OCI-M2 (cell line): ENCODE measurements around the gene SORCS1.

Experiments used
- DNase-seq: peaks from one replicate; lab custom pipeline; 2025; ENCODE audit not compliant: unreplicated experiment; lab: John Stamatoyannopoulos, UW

SORCS1 gene

DNA sequence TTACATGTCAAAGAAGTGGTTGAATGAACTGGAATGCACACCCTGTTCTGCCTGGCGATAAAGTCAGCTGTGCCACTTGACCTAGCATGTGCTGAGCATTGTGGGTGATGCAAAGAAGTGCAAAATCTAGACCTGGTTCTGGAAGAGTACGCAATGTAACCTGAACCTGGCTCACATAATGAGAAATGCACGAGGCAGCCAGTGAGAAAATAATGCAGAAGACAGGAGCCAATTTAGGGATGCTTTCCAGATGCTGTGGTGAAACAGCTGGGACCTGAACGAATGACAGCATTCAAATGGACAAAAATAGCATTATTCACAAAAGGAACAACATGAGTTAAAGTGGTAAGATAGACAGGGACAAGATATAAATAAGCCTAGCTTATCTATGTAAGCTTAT is 402.6 kb downstream of the SORCS1 start:
- DNase-seq = no peak

DNA sequence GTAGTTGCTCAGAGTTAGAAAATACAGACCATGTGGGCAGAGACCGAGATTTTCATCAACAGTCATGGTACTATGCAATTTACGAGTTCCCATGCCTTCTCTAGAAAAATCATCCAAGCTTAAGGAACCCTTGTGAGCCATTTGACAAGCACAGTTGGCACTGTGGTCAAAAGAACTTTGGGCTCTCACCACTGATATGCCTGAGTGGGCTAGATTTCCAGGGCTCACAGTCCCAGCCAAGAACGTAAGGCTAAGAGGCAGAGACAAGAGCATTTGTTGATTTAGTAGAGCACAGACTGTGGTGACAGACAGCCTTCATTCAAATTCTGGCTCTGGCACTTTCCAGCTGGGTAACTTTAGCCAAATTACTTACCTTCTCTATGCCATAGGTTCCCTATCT is 407.0 kb downstream of the SORCS1 start:
- DNase-seq = no peak

DNA sequence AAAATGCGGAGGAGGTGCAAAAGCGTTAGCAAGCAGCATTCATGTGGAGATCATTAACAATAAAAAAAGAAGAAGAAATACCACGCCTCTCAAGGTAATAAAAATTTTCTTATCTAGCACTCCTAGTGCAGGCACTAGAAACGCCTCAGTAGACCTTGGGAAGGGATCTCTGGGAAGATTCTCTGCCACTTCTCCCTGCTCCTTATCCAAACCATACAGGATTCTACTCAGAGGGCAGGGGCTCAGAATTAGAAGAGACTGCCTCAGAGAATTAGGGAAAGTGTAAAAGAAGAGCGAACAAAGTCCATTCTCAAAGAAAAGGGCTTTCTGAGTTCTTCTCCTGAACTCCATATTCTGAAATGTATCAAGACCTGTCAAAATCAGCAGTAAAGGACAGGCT is 413.4 kb downstream of the SORCS1 start:
- DNase-seq = no peak

GRCh38 chr10:106746868-106747267 is 417.6 kb downstream of the SORCS1 start:
- no peak for DNase-seq

- no peak for DNase-seq
These were observed 423.4 kb downstream of the SORCS1 start for GRCh38 chr10:106741006-106741530.

DNA sequence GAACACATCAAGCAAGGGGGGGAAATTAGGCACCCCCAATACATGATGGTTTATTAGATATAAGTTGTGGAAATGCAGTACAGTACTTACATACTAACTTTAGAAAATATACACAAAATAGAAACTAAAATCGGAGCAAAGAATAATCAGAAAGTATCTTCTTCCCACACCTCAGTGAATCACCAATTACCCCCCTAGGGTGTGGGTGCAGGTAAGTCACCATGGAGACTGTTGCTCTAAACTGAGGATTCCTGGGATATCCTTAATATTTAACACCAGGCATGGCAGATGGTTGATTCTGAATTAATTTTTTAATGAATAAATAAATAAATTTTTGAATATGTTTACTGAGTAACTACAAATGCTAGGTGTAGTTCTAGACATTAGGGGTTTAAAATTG is 424.4 kb downstream of the SORCS1 start:
- DNase-seq = no peak

- no peak for DNase-seq
These were observed 430.3 kb downstream of the SORCS1 start for GRCh38 chr10:106734220-106734619.

- DNase-seq = no peak
These were observed 436.3 kb downstream of the SORCS1 start for GRCh38 chr10:106728232-106728631.

- DNase-seq = no peak
These were observed 437.3 kb downstream of the SORCS1 start for GRCh38 chr10:106727170-106727569.

- DNase-seq = no peak
These were observed 442.0 kb downstream of the SORCS1 start for GRCh38 chr10:106722524-106722923.

- no peak for DNase-seq
These were observed 443.8 kb downstream of the SORCS1 start for GRCh38 chr10:106720683-106721082.

DNA sequence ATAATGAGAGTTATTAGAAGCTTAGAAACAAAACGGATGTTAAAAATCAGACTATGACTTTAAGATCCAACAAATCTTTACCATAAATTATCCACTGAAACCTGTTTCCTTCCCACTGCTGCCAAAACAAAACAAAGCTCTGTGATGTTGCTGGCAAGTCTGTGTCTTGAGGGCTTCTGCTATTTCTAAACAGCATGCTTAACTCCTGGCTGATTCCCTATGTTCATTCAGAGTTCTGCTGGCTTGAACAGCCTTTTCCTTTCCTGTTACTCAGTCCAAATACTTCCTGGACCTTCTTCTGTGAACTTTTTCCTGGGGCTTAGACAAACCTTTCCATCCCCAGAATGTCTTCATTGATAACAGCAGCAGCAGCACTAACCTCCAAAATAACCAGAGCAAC is 448.1 kb downstream of the SORCS1 start:
- no peak for DNase-seq

- no peak for DNase-seq
These were observed 449.6 kb downstream of the SORCS1 start for GRCh38 chr10:106714734-106715555.

DNA sequence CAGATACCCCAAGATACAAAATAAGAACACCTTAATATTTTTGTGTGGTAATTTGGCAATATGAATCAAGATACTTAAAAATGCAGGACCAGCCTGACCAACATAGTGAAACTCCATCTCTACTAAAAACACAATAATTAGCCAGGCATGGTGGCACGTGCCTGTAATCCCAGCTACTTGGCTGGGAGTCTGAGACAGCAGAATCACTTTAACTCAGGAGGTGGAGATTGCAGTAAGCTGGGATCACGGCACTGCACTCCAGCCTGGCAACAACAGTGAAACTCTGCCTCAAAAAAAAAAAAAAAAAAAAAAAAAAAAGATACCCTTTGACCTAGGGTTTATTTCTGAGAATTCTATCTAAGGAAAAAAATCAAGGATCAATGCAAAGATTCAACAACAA is 450.7 kb downstream of the SORCS1 start:
- no peak for DNase-seq

DNA sequence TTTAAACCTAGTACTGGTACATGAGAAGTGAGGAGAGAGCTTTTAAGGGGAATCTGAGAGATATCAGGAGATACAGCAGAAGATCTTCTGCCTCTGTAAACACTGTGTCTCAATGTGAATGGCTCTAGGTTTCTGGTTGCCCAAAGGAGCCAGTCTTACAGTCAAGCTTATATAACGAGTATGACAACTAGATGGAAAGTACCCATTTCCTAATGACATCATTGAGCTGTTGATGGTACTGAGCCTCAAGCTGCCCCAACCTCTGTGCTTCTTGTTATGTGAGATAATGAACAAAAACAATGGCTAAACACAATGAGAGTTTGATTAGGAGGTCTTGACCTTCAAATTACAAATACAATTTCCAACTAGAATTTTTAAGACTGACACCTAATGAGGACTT is 451.5 kb downstream of the SORCS1 start:
- no peak for DNase-seq

DNA sequence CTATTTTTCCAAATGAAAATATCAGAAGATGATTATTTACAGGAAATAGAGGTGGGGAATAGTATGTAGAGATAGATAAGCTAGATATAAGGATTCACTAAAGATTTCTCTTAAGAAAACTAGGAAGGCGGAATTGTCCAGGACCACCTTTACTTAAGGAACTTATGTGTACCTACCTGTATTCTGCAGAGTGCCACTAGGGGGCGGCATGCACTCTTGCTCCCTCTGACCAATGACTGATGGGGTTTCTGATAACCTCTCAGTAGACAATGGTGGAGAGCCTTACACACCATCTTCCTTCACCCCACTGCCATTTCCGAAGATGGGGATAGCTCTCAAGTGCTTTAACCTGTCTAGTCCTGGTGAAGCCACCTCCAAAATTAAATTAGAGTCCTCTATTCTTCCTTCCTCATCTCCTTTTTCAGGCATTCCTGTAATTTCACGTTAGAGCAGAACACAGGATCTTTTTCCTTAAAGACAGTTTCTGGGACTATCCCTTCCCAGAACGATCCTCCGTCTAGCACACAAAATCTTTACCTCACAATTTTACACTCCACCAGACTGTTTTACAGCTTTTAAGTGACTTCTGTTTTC is 453.1 kb downstream of the SORCS1 start:
- no peak for DNase-seq

DNA sequence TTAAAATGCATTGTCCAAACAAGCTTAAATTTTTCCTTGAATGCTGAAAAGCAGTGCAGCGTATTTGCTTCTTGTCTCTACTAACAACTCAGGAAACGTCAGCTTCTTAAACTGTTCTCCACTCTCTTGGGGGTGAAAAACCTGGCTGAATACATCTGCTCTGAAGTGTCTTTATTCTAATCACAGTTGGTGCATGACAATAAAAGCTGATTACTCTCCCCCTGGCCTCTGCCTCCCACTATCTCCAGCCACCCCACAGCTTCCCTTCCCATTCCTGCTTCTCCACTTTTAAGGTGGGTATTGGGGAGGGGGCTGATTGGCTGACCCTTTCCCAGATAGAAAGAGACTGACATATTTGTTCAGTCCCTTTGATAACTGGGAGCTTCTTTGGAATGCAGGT is 456.0 kb downstream of the SORCS1 start:
- no peak for DNase-seq

GRCh38 chr10:106707657-106708056 is 456.8 kb downstream of the SORCS1 start:
- DNase-seq = no peak

- no peak for DNase-seq
These were observed 458.4 kb downstream of the SORCS1 start for GRCh38 chr10:106706127-106706526.

DNA sequence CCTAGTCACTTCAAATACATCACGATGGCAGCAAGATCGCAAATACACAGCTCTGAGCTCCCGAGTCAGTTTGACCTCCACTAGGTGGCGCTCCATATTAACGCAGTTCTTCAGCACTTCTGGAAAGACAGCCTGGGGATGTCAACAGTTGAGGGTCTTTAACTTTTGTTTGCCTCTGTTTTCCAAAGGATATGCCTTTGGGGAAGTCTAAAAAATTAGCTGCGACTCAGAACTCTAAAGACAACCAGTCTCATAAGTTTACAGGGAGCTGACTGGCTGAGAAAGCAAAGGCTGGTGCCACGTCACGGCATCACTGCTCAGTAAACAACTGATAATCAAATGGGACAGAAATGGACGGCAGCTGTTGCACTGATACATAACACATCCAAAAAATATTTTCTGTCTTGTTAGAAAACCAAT is 458.8 kb downstream of the SORCS1 start:
- no peak for DNase-seq

DNA sequence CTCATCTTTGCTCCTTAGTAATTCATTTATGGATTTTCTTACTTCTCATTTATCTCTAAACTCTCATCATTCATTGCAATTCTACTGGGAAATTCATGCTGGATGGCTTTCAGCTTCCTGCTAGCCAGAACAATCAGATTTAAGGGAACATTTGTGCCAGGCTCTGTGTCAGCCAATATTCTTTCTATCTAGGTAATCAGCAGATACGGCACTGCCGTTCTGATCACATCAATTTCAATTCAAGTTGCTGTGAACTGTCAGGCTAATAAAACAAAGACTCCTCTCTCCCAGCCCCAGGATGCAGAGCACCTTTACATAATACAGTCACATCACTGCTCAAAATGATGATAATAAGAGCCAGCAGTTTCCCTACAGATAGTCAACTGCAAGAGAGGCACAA is 468.3 kb downstream of the SORCS1 start:
- DNase-seq = no peak

DNA sequence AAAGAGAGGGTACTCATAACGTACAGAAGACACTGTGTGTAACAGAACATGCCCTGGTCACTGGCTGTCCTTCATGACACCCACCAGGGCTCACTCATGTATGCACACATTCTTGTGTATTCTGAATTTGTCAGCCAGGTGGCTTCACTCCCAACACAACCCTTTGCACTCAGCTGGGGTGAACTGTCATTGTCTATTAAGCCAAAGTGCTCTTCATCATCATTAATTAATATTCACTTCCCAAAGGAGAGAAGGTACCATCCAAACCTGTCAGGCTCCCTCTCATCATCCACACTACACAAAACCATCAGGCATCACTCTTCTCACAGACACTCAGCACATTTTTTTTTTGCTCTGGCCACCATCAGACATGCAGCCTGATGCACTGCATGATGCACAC is 469.8 kb downstream of the SORCS1 start:
- DNase-seq = no peak

GRCh38 chr10:106682175-106682574 is 482.3 kb downstream of the SORCS1 start:
- no peak for DNase-seq
